Measurements from ENCODE around the gene HMGCS2. TPM values are rescaled to one million over a fixed set of nuclear protein-coding genes. Genes with fewer than 3 reads are reported as not detected.

HMGCS2 gene
- total and polyA plus RNA-seq, 9 of the 15 experiments (the other 6 are each of a cell fraction or from before 2014, with no cell fraction given), result 0.13 TPM; not detected in 8

GRCh38 chr1:119737040-119737682 lies 31.5 kb downstream of the HMGCS2 start (continued):
- no peak for TF ChIP-seq CHAMP1 (IDR thresholded peaks at IDR 0.05)
- no peak for TF ChIP-seq GTF2E2 (tag; IDR thresholded peaks at IDR 0.05)
- peak; percentile 94 for TF ChIP-seq NFIC (IDR thresholded peaks at IDR 0.05)
- no peak for TF ChIP-seq DDX20 (tag; IDR thresholded peaks at IDR 0.05; ENCODE audit: low read depth)
- no peak for TF ChIP-seq ZNF79 (CRISPR knock-in tag; IDR thresholded peaks at IDR 0.05; ENCODE audit: low read depth)
- TF ChIP-seq ZNF511 (CRISPR knock-in tag; IDR thresholded peaks at IDR 0.05), result no peak
- TF ChIP-seq ZFP30 (CRISPR knock-in tag; IDR thresholded peaks at IDR 0.05; ENCODE audit: borderline replicate concordance), result no peak
- no peak for TF ChIP-seq BRF1 (IDR thresholded peaks at IDR 0.05; ENCODE audit: borderline replicate concordance, extremely low read depth, insufficient read length)
- TF ChIP-seq HMGXB4 (CRISPR knock-in tag; IDR thresholded peaks at IDR 0.05), result no peak
- no peak for TF ChIP-seq ZNF444 (CRISPR knock-in tag; IDR thresholded peaks at IDR 0.05)
- TF ChIP-seq ZNF785 (CRISPR knock-in tag; IDR thresholded peaks at IDR 0.05), result no peak
- TF ChIP-seq HOMEZ (CRISPR knock-in tag; IDR thresholded peaks at IDR 0.05), result no peak
- no peak for TF ChIP-seq PRPF4 (IDR thresholded peaks at IDR 0.05; ENCODE audit: insufficient read depth, low read depth, low read length, poor library complexity, severe bottlenecking)
- TF ChIP-seq ZNF780A (CRISPR knock-in tag; IDR thresholded peaks at IDR 0.05), result no peak
- TF ChIP-seq ETS1 (conservative IDR thresholded peaks at IDR 0.05; ENCODE audit: control insufficient read depth, low read depth, low read length), result peak; percentile 80
- peak; percentile 80 for TF ChIP-seq MYC (IDR thresholded peaks at IDR 0.05; ENCODE audit: low read depth, low read length)
- TF ChIP-seq MYC (CRISPR knock-in tag; IDR thresholded peaks at IDR 0.05; ENCODE audit: borderline replicate concordance, low read depth), result no peak
- TF ChIP-seq CGGBP1 (CRISPR knock-in tag; IDR thresholded peaks at IDR 0.05), result no peak
- no peak for TF ChIP-seq ZNF668 (CRISPR knock-in tag; IDR thresholded peaks at IDR 0.05)

All from K562 (cell line).